ENCODE data around the gene GGNBP2. TPM values are rescaled to one million over a fixed set of nuclear protein-coding genes. Genes with fewer than 3 reads are reported as not detected.

GGNBP2 gene
- total RNA-seq, 2 donors from 2014 or later, result 57.3 to 69.8 TPM

GRCh38 chr17:36597866-36598777, 53.4 kb downstream of the GGNBP2 start:
- DNase-seq (ENCODE audit: low spot score), result no peak
- H3K27me3 ChIP-seq (replicated peaks; ENCODE audit: insufficient read depth), result no peaks in the 10 kb centered on the region
- no peak overlapping the region for H3K4me3 ChIP-seq
- H3K4me1 ChIP-seq (ENCODE audit: control insufficient read depth in 1 of 2, low read depth in 2 of 2), result peaks cover 12 to 22% of the 10 kb centered on the region in 2 donors
- no peak overlapping the region for H3K27ac ChIP-seq
- no peak for ATAC-seq (ENCODE audit: insufficient number of reproducible peaks, low FRiP score, low read depth)
- H3K36me3 ChIP-seq, result no peaks in the 10 kb centered on the region
- TF ChIP-seq, protein P1, sequence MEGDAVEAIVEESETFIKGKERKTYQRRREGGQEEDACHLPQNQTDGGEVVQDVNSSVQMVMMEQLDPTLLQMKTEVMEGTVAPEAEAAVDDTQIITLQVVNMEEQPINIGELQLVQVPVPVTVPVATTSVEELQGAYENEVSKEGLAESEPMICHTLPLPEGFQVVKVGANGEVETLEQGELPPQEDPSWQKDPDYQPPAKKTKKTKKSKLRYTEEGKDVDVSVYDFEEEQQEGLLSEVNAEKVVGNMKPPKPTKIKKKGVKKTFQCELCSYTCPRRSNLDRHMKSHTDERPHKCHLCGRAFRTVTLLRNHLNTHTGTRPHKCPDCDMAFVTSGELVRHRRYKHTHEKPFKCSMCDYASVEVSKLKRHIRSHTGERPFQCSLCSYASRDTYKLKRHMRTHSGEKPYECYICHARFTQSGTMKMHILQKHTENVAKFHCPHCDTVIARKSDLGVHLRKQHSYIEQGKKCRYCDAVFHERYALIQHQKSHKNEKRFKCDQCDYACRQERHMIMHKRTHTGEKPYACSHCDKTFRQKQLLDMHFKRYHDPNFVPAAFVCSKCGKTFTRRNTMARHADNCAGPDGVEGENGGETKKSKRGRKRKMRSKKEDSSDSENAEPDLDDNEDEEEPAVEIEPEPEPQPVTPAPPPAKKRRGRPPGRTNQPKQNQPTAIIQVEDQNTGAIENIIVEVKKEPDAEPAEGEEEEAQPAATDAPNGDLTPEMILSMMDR (IDR thresholded peaks at IDR 0.05), result no peak
- H3K9me3 ChIP-seq, result no peaks in the 10 kb centered on the region

GRCh38 chr17:36598951-36599401, 54.3 kb downstream of the GGNBP2 start:
- Histone ChIP-seq H3K27ac (no peak overlapping the region), H3K36me3 (no peaks in the 10 kb centered on the region), H3K4me3 (no peak overlapping the region), H3K9me3 (no peaks in the 10 kb centered on the region), H3K27me3 (replicated peaks; ENCODE audit: insufficient read depth) (no peaks in the 10 kb centered on the region), H3K4me1 (ENCODE audit: control insufficient read depth in 1 of 2, low read depth in 2 of 2) (peaks cover 16 to 22% of the 10 kb centered on the region in 2 donors)
- TF ChIP-seq, protein P1 (IDR thresholded peaks at IDR 0.05), result no peak
- ATAC-seq (ENCODE audit: insufficient number of reproducible peaks, low FRiP score, low read depth) (no peak), DNase-seq (ENCODE audit: low spot score) (no peak)

GRCh38 chr17:36599546-36600250, 55.0 kb downstream of the GGNBP2 start:
- DNase-seq (ENCODE audit: low spot score), result no peak
- Histone ChIP-seq H3K4me3 (no peak overlapping the region), H3K27me3 (replicated peaks; ENCODE audit: insufficient read depth) (no peaks in the 10 kb centered on the region), H3K36me3 (no peaks in the 10 kb centered on the region), H3K9me3 (no peaks in the 10 kb centered on the region), H3K4me1 (ENCODE audit: control insufficient read depth in 1 of 2, low read depth in 2 of 2) (peaks cover 16 to 22% of the 10 kb centered on the region in 2 donors), H3K27ac (no peak overlapping the region)
- TF ChIP-seq, protein P1 (IDR thresholded peaks at IDR 0.05), result no peak
- no peak for ATAC-seq (ENCODE audit: insufficient number of reproducible peaks, low FRiP score, low read depth)

DNA sequence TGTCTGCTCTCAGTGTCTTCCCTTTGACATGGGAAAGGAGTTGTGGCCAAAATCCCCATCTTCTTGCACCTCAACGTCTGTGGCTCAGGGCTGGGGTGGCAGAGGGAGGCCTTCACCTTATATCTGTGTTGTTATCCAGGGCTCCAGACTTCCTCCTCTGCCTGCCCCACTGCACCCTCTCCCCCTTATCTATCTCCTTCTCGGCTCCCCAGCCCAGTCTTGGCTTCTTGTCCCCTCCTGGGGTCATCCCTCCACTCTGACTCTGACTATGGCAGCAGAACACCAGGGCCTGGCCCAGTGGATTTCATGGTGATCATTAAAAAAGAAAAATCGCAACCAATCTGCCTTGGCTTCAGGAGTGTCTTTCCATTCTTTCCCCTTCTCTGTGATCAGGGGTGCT, 55.7 kb downstream of the GGNBP2 start:
- no peaks in the 10 kb centered on the region for H3K9me3 ChIP-seq
- H3K27ac ChIP-seq, result peak overlapping the region; percentile 75 to 83
- TF ChIP-seq, protein P1 (IDR thresholded peaks at IDR 0.05), result no peak
- peaks cover 16 to 22% of the 10 kb centered on the region in 2 donors for H3K4me1 ChIP-seq (ENCODE audit: control insufficient read depth in 1 of 2, low read depth in 2 of 2)
- no peak for ATAC-seq (ENCODE audit: insufficient number of reproducible peaks, low FRiP score, low read depth)
- no peaks in the 10 kb centered on the region for H3K36me3 ChIP-seq
- peak overlapping the region; percentile 79 for H3K4me3 ChIP-seq
- H3K27me3 ChIP-seq (replicated peaks; ENCODE audit: insufficient read depth), result no peaks in the 10 kb centered on the region
- DNase-seq (ENCODE audit: low spot score), result no peak

- TF ChIP-seq, protein P1 (IDR thresholded peaks at IDR 0.05), result no peak
- H3K36me3 ChIP-seq, result no peaks in the 10 kb centered on the region
- peak overlapping the region; percentile 79 for H3K4me3 ChIP-seq
- H3K4me1 ChIP-seq (ENCODE audit: control insufficient read depth in 1 of 2, low read depth in 2 of 2), result peaks cover 16 to 22% of the 10 kb centered on the region in 2 donors
- no peaks in the 10 kb centered on the region for H3K9me3 ChIP-seq
- DNase-seq (ENCODE audit: low spot score) (no peak), ATAC-seq (ENCODE audit: insufficient number of reproducible peaks, low FRiP score, low read depth) (no peak)
- no peaks in the 10 kb centered on the region for H3K27me3 ChIP-seq (replicated peaks; ENCODE audit: insufficient read depth)
- H3K27ac ChIP-seq, result peak overlapping the region; percentile 75 to 83
Measured at GRCh38 chr17:36600936-36601302, 56.2 kb downstream of the GGNBP2 start.

All from thoracic aorta (tissue), 2 donors.